SU-DHL-6 (cell line): Measurements from ENCODE around the gene HSP90AB1.

ENCODE experiments used
- H2AFZ ChIP-seq: fragments of 200-600 bp; sonication (generic); 2 replicates; pipeline ENCODE4 v1.6.1; 2014; ENCODE audit warnings: low read depth, mild to moderate bottlenecking, moderate library complexity, mixed read lengths, antibody characterized with exemption, low read length; ENCODE audit not compliant: severe bottlenecking
- H3F3A ChIP-seq: fragments of 200-600 bp; shearing (Covaris generic); 2 replicates; pipeline ENCODE4 v1.6.0; 2016; ENCODE audit warnings: antibody characterized with exemption, mild to moderate bottlenecking; ENCODE audit not compliant: insufficient read depth
- H3K27ac ChIP-seq: fragments of 200-600 bp; sonication (generic); 2 replicates; pipeline ENCODE4 v1.5.1; 2016; ENCODE audit warnings: low read depth, mild to moderate bottlenecking, low read length, moderate library complexity, mixed read lengths
- H3K27me3 ChIP-seq: fragments of 200-600 bp; sonication (generic), shearing (Covaris generic); 2 replicates; pipeline ENCODE4 v1.6.0; 2014; ENCODE audit warnings: mild to moderate bottlenecking, low read length
- H3K36me3 ChIP-seq: fragments of 200-600 bp; sonication (generic); 2 replicates; pipeline ENCODE4 v1.6.1; 2014; ENCODE audit warnings: mild to moderate bottlenecking, low read length, mixed read lengths
- H3K4me2 ChIP-seq: fragments of 300-600, 200-600 bp; shearing (Covaris generic), sonication (generic); 2 replicates; pipeline ENCODE4 v1.6.0; 2014; ENCODE audit warnings: low read length, low read depth, mild to moderate bottlenecking; ENCODE audit not compliant: poor library complexity, severe bottlenecking
- H3K4me3 ChIP-seq: fragments of 200-600 bp; sonication (generic); 2 replicates; pipeline ENCODE4 v1.5.1; 2014; ENCODE audit warnings: antibody characterized with exemption, low read length, mild to moderate bottlenecking, mixed read lengths; ENCODE audit not compliant: insufficient read depth, poor library complexity, severe bottlenecking
- H3K79me2 ChIP-seq: fragments of 200-600 bp; sonication (generic); 2 replicates; pipeline ENCODE4 v1.6.1; 2014; ENCODE audit warnings: mild to moderate bottlenecking, low read length, moderate library complexity; ENCODE audit not compliant: insufficient read depth
- H3K9ac ChIP-seq: fragments of 200-600 bp; sonication (generic); 2 replicates; pipeline ENCODE4 v1.7.0; 2014; ENCODE audit warnings: mild to moderate bottlenecking, low read length
- H3K9me2 ChIP-seq: fragments of 200-600 bp; sonication (generic); replicated peaks from 2 replicates; pipeline ENCODE4 v1.6.1; 2014; ENCODE audit warnings: low read length; ENCODE audit not compliant: insufficient read depth
- H3K9me3 ChIP-seq: fragments of 200-600 bp; sonication (generic); 2 replicates; pipeline ENCODE4 v1.6.1; 2014; ENCODE audit warnings: low read length, mixed read lengths; ENCODE audit not compliant: insufficient read depth
- H4K20me1 ChIP-seq: fragments of 200-600 bp; sonication (generic); 2 replicates; pipeline ENCODE4 v1.6.1; 2014; ENCODE audit warnings: low read depth, mild to moderate bottlenecking, antibody characterized with exemption, low read length, moderate library complexity, mixed read lengths
- EZH2phosphoT487 ChIP-seq: fragments of 200-600 bp; sonication (generic), shearing (Covaris generic); conservative IDR thresholded peaks from 2 replicates; pipeline ENCODE4 v1.6.1; 2018; ENCODE audit warnings: mild to moderate bottlenecking, antibody characterized with exemption, low read length, moderate library complexity, mixed read lengths
- TF ChIP-seq, protein P1 (sequence below): fragments of 200-600 bp; sonication (generic); IDR thresholded peaks from one replicate; pipeline ENCODE4 v1.5.1; 2017; ENCODE audit warnings: antibody characterized with exemption, mild to moderate bottlenecking, low read length, moderate library complexity; ENCODE audit not compliant: insufficient read depth, poor library complexity, severe bottlenecking

The HSP90AB1 gene

DNA sequence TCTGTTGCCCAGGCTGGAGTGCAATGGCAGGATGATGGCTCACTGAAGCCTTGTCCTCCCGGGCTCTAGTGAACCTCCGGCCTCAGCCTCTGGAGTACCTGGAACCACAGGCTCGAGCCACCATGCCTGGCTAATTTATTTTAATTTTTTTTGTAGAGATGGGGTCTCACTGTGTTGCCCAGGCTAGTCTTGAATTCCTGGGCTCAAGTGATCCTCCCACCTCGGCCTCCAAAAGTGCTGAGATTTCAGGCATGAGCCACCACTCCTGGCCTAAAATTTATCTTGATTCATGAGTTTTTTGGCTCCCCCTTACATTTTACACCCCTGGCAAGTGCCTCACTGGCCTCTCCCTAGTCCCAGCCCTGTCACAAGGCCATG is 26.0 kb upstream of the HSP90AB1 start:
- Histone ChIP-seq H3K9me2 (no peaks in the 10 kb centered on the region), H2AFZ (no peak overlapping the region), H4K20me1 (no peaks in the 10 kb centered on the region), H3K27ac (peak overlapping the region; percentile 47), H3K79me2 (peaks cover 24% of the 10 kb centered on the region), H3K9me3 (no peaks in the 10 kb centered on the region), H3K4me2 (no peak overlapping the region), H3K27me3 (no peaks in the 10 kb centered on the region), H3F3A (peaks cover 14% of the 10 kb centered on the region), H3K9ac (peak overlapping the region; percentile 12; the same call in 1 of the 2 replicates), H3K36me3 (no peaks in the 10 kb centered on the region), H3K4me3 (no peak overlapping the region)
- TF ChIP-seq, protein P1, sequence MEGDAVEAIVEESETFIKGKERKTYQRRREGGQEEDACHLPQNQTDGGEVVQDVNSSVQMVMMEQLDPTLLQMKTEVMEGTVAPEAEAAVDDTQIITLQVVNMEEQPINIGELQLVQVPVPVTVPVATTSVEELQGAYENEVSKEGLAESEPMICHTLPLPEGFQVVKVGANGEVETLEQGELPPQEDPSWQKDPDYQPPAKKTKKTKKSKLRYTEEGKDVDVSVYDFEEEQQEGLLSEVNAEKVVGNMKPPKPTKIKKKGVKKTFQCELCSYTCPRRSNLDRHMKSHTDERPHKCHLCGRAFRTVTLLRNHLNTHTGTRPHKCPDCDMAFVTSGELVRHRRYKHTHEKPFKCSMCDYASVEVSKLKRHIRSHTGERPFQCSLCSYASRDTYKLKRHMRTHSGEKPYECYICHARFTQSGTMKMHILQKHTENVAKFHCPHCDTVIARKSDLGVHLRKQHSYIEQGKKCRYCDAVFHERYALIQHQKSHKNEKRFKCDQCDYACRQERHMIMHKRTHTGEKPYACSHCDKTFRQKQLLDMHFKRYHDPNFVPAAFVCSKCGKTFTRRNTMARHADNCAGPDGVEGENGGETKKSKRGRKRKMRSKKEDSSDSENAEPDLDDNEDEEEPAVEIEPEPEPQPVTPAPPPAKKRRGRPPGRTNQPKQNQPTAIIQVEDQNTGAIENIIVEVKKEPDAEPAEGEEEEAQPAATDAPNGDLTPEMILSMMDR = no peak
- no peak for TF ChIP-seq EZH2phosphoT487

DNA sequence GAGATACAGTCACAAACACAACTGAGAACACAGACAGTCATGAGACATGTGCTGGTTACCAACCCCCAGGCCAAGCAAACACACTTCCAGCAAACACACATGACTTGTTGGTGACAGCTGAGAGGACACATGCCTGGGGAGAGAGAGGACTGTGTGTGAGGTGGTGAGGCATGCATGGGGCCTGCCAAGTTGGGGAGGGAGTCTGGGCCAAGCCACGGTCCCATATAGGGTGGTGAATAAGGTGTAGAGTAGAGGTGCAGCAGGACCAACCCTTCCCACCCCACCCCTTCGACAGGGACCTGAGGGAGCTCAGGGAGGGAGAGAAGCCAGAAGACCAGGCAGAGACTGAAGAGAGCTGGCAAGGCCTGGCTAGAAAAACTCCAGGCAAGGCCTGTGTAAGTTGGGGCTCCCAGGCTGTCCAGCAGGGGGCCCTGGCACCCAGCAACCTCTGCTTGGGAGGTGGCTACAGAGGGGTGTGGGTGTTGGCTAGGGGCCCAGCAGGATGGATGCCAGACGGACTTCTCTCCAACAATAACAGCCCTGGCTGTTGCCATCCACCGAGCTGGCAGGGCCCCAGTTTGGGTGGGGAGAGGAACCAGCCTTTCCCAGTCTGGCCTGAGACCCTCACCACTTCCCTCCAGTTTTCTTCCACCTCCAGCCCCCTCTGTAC is 25.5 kb upstream of the HSP90AB1 start:
- Histone ChIP-seq H3K9ac (peak overlapping the region; percentile 12; the same call in 1 of the 2 replicates), H3K27ac (peak overlapping the region; percentile 47), H3K9me2 (no peaks in the 10 kb centered on the region), H3K4me3 (no peak overlapping the region), H3K79me2 (peaks cover 29% of the 10 kb centered on the region), H4K20me1 (no peaks in the 10 kb centered on the region), H3K36me3 (no peaks in the 10 kb centered on the region), H3K9me3 (no peaks in the 10 kb centered on the region), H3K4me2 (no peak overlapping the region), H2AFZ (no peak overlapping the region), H3F3A (peaks cover 14% of the 10 kb centered on the region), H3K27me3 (no peaks in the 10 kb centered on the region)
- TF ChIP-seq EZH2phosphoT487 = no peak
- TF ChIP-seq, protein P1 = peak; percentile 92

DNA sequence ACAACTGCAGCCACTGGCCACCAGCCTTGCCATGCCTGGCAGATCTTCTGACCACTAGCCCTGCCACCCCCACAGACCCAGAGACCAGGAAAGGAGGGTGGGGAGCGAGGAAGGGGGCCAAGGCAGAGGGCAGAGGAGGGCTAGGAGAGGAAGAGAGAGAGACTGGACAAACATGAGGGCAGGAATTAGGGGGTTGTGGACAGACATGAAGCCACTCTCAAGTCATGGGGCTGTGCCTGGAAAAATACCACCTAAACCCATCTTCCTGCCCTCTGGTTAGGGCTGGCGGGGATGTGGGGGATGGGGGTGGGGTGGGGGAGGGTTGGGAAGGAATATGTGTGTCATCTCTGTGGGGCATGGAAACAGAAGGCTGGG is 25.0 kb upstream of the HSP90AB1 start:
- Histone ChIP-seq H3K9ac (no peak overlapping the region; the same call in 1 of the 2 replicates), H3K27me3 (no peaks in the 10 kb centered on the region)

More for the DNA sequence above, 25.0 kb upstream of the HSP90AB1 start:
- peaks cover 34% of the 10 kb centered on the region for H3K79me2 ChIP-seq
- no peaks in the 10 kb centered on the region for H3K36me3 ChIP-seq
- no peaks in the 10 kb centered on the region for H3K9me2 ChIP-seq
- H4K20me1 ChIP-seq = no peaks in the 10 kb centered on the region
- no peaks in the 10 kb centered on the region for H3K9me3 ChIP-seq
- no peak overlapping the region for H3K4me2 ChIP-seq
- peaks cover 14% of the 10 kb centered on the region for H3F3A ChIP-seq
- H2AFZ ChIP-seq = no peak overlapping the region
- H3K4me3 ChIP-seq = no peak overlapping the region
- no peak overlapping the region for H3K27ac ChIP-seq
- no peak for TF ChIP-seq EZH2phosphoT487
- TF ChIP-seq, protein P1 = no peak
